Duodenal mucosa (tissue), 2 donors: ENCODE results near the gene SLC4A11.

Experiments used
- H3K27ac ChIP-seq: one replicate; pipeline ENCODE4 v1.7.0; 2013; ENCODE audit warnings: low read depth, low read length
- H3K27me3 ChIP-seq, 2 donors: one replicate each; pipeline ENCODE4 v1.7.0; 2013; ENCODE audit warnings: low read length in 2 of 2, control low read depth in 1 of 2; ENCODE audit not compliant: insufficient read depth in 2 of 2, control insufficient read depth in 1 of 2
- H3K36me3 ChIP-seq, 2 donors: one replicate each; pipeline ENCODE4 v1.7.0; 2013; ENCODE audit warnings: low read length in 2 of 2, control low read depth in 1 of 2; ENCODE audit not compliant: insufficient read depth in 2 of 2, control insufficient read depth in 1 of 2
- H3K4me1 ChIP-seq, 2 donors: one replicate each; pipeline ENCODE4 v1.7.0; 2013; ENCODE audit warnings: low read length in 2 of 2, control low read depth in 1 of 2; ENCODE audit not compliant: insufficient read depth in 2 of 2, control insufficient read depth in 1 of 2
- H3K4me3 ChIP-seq, 2 donors: one replicate each; pipeline ENCODE4 v1.7.0; 2013; ENCODE audit warnings: low read length in 2 of 2, low read depth in 1 of 2
- H3K9ac ChIP-seq, 2 donors: one replicate each; pipeline ENCODE4 v1.7.0; 2013; ENCODE audit warnings: low read length in 2 of 2, low read depth in 1 of 2
- H3K9me3 ChIP-seq, 2 donors: one replicate each; pipeline ENCODE4 v1.7.0; 2013; ENCODE audit warnings: low read length in 2 of 2, control low read depth in 1 of 2; ENCODE audit not compliant: control insufficient read depth in 1 of 2

The SLC4A11 gene

DNA sequence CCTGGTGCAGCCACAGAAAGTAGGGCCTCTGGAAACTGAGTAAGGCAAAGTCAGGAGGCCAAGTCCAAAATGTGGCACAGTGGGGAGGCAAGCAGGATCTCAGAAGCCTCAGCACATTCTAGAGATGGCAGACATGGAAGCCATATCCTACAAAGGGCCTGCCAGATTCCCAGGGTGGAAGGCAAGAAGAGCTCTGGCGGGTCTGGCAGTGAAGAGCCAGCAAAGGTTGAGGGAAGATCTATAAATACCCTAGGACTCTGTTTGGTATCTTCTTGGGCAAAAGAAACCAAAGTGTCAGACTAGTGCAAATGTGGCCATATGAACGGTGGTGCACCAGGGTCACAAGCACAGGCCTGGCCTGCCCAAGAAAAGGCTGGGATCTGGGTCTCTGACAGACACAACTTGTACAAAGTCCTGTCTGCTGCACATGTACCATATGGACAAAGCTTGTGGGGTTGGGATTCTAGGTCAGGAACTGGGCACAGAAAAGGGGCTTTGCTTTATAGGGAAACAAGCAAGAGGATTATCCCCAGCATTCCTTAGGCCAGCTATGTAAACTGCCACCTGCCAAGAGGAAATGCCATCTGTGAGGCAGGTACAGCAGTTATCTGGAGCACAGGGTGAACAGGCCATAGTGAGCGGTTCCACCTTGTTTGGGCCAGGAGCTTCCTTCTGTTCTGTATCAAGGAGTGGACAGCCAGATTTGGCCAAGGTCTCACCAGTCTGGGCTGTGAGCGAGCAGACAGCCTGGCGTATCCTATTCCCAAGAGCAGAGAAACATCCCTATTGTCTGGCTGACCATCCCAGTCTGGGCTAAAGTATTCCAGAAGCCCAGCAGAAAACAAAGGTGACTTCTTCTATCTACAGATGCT is 36.3 kb upstream of the SLC4A11 start:
- no peaks in the 10 kb centered on the region for H3K27me3 ChIP-seq
- H3K9me3 ChIP-seq: no peaks in the 10 kb centered on the region
- no peak overlapping the region for H3K9ac ChIP-seq
- H3K4me1 ChIP-seq: no peaks in the 10 kb centered on the region
- peaks cover 7 to 43% of the 10 kb centered on the region in 2 donors for H3K36me3 ChIP-seq
- no peak overlapping the region for H3K27ac ChIP-seq
- no peak overlapping the region for H3K4me3 ChIP-seq

DNA sequence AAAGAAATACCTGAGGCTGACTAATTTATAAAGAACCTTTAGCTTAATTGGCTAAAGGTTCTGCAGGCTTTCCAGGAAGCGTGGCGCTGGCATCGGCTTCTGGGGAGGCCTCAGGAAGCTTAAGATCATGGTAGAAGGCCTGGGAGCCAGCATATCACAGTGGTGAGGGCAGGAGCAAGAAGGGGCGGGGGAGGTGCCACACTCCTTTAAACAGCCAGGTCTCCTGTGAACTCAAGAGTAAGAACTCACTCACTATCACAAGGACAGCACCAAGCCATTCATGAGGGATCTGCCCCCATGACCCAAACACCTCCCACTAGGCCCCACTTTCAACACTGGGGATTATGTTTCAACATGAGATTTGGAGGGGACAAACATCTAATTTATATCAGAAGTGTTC is 34.4 kb upstream of the SLC4A11 start:
- Histone ChIP-seq H3K4me1 (no peaks in the 10 kb centered on the region), H3K27ac (no peak overlapping the region), H3K27me3 (no peaks in the 10 kb centered on the region), H3K36me3 (peaks cover 7 to 32% of the 10 kb centered on the region in 2 donors), H3K9ac (no peak overlapping the region), H3K9me3 (no peaks in the 10 kb centered on the region), H3K4me3 (no peak overlapping the region)

DNA sequence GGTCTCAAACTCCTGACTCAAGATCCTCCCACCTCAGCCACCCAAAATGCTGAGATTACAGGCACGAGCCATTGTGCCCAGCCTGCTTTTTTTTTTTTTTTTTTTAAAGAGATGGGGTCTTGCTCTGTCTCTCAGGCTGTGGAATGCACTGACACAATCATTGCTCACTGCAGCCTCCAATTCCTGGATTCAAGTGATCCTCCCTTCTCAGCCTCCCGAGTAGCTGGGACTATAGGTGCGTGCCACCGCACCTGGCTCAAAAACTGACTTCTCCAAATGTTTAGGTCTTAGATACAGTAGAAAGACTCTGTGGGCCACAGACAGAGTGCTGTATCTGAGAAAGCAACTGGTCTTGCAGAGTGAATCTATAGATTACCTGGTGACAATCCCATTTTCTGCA is 31.1 kb upstream of the SLC4A11 start:
- H3K36me3 ChIP-seq: peaks cover 1 to 18% of the 10 kb centered on the region in 2 donors
- H3K27ac ChIP-seq: no peak overlapping the region
- H3K4me1 ChIP-seq: no peaks in the 10 kb centered on the region
- H3K9me3 ChIP-seq: no peaks in the 10 kb centered on the region
- H3K9ac ChIP-seq: no peak overlapping the region
- no peak overlapping the region for H3K4me3 ChIP-seq
- H3K27me3 ChIP-seq: no peaks in the 10 kb centered on the region

DNA sequence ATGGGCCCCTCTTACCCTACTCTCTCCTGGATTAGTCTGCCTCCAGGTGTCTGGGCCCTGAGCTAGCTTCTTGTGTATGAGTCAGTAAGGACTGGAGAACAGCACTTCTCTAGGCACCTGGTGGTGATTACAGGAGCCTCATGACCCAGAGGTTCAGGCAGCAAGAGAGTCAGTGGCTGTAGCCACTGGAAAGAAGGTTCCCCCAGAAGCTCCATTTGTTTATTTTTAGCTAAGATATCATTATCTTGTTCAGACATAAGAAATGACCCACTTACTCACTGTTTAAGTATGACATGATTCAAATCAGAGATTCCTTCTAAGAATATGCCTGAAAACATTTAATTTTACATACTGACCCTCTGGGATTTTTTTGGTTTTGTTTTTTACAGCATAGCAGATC is 23.6 kb upstream of the SLC4A11 start:
- no peak overlapping the region for H3K4me3 ChIP-seq
- H3K4me1 ChIP-seq: no peaks in the 10 kb centered on the region
- no peak overlapping the region for H3K27ac ChIP-seq
- H3K9me3 ChIP-seq: no peaks in the 10 kb centered on the region
- H3K27me3 ChIP-seq: no peaks in the 10 kb centered on the region
- no peak overlapping the region for H3K9ac ChIP-seq
- H3K36me3 ChIP-seq: peaks cover 5 to 34% of the 10 kb centered on the region in 2 donors

DNA sequence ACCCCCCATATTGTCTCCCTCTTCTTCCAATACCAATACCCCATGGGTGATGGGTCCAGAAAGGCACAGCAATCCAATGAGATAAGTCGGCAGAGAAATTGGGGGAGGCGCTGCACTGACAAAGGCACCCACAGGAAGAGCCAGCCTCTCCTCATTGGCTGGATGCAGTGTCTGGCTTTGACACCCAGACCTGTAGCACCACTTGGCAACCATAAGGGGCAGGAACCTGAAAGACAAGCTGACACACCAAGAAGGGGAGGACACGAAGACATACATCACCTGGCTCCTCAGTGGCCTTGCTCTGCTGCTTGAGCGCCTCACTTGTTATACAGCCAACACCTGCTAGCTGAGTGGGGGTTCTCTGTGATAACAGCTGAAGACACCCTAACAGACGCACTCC is 19.4 kb upstream of the SLC4A11 start:
- H3K9me3 ChIP-seq: no peaks in the 10 kb centered on the region
- H3K9ac ChIP-seq: no peak overlapping the region
- H3K4me3 ChIP-seq: no peak overlapping the region
- no peak overlapping the region for H3K27ac ChIP-seq
- H3K36me3 ChIP-seq: peaks cover 15 to 41% of the 10 kb centered on the region in 2 donors
- H3K27me3 ChIP-seq: no peaks in the 10 kb centered on the region
- H3K4me1 ChIP-seq: no peaks in the 10 kb centered on the region

DNA sequence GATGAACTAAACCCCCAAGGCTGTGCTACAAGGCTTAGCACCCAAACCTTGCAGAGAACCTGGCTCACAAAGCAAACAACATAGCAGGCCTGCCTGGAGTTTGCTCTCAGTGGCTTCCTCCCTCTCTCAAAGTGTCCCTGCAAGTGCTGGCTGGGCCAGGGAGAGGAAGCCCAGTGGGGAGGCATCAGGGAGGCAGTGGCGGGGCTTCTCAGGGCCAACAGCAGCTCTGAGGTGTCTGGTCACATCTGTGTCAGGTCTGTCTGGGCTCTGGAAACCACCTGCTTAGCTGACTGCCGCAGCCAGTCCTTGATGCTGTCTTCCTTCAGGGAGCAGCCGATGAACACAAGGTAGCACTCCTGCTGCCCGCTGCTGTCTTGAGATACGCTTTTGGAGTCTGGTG is 16.7 kb upstream of the SLC4A11 start:
- Histone ChIP-seq H3K9ac (no peak overlapping the region), H3K27ac (no peak overlapping the region), H3K4me1 (no peaks in the 10 kb centered on the region), H3K9me3 (no peaks in the 10 kb centered on the region), H3K36me3 (peaks cover 20 to 48% of the 10 kb centered on the region in 2 donors), H3K4me3 (no peak overlapping the region), H3K27me3 (no peaks in the 10 kb centered on the region)

DNA sequence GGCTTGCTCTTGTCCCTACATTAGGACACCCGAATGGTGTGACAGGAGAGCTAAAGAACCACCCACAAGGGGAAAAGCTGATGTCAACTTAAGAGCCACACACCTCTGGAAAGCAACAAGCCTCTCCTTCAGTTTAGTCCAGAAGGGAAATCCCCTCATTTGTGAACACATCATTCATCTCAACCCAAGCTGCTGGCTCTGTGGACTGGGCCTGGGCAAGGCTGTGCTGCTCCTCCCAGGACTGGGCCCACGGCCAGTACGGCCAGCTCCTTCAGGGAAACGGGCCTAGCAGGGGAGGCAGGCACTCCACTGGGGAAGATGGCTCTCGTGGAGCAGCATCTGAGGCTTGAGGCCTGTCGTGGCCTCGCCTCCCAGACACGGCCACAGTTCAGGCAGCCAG is 12.8 kb upstream of the SLC4A11 start:
- no peak overlapping the region for H3K9ac ChIP-seq
- no peak overlapping the region for H3K4me3 ChIP-seq
- peaks cover 15 to 31% of the 10 kb centered on the region in 2 donors for H3K36me3 ChIP-seq
- H3K27me3 ChIP-seq: peaks cover 0 to 22% of the 10 kb centered on the region in 2 donors
- no peak overlapping the region for H3K27ac ChIP-seq
- H3K4me1 ChIP-seq: peaks cover 6 to 10% of the 10 kb centered on the region in 2 donors
- H3K9me3 ChIP-seq: no peaks in the 10 kb centered on the region

DNA sequence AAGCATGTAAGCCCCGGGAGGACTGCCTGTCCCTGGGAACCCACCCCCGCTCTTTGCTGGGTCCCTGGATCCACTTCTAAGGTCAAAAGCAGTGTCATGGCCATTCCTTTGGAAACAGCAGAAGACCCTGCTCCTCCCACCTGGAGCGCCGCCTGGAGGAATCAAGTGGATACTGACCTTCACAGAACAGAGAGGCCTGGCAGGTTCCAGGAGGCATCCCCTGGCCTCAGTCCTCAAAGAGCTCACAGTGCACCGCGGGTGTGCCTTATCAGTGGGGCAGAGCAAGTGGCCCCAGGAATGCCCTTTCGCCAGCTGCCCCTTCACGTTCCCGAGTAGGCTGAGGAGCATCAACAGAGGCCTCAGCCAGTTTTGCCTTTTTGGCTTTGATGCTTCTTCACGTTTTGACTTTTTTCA is 11.1 kb upstream of the SLC4A11 start:
- Histone ChIP-seq H3K36me3 (peaks cover 5 to 19% of the 10 kb centered on the region in 2 donors), H3K4me3 (no peak overlapping the region), H3K9me3 (no peaks in the 10 kb centered on the region), H3K27me3 (peaks cover 0 to 22% of the 10 kb centered on the region in 2 donors), H3K9ac (no peak overlapping the region), H3K27ac (no peak overlapping the region), H3K4me1 (peaks cover 6 to 10% of the 10 kb centered on the region in 2 donors)

DNA sequence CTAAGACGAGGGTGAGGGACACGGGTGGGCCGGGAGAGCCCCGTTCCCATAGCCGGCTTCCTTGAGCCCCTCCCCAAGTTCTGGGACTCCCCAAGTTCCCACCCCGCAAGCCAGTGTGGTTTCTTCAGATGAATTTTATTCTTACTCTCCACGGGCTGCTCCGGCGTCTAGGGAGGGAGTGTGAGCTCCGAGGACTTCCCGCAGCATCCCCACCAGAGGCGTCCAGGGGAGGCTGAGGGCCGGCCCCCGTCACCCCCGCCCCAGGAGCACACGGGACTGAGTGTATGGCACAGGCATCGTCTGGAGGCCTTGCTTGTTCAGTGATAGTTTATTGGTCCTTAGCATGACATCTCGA is 10.0 kb upstream of the SLC4A11 start:
- H3K9me3 ChIP-seq: no peaks in the 10 kb centered on the region
- peak overlapping the region; percentile 13 to 43 for H3K4me3 ChIP-seq
- no peak overlapping the region for H3K27ac ChIP-seq
- H3K36me3 ChIP-seq: peaks cover 5 to 12% of the 10 kb centered on the region in 2 donors
- H3K4me1 ChIP-seq: peaks cover 6 to 10% of the 10 kb centered on the region in 2 donors
- H3K27me3 ChIP-seq: peaks cover 0 to 22% of the 10 kb centered on the region in 2 donors
- H3K9ac ChIP-seq: no peak overlapping the region

DNA sequence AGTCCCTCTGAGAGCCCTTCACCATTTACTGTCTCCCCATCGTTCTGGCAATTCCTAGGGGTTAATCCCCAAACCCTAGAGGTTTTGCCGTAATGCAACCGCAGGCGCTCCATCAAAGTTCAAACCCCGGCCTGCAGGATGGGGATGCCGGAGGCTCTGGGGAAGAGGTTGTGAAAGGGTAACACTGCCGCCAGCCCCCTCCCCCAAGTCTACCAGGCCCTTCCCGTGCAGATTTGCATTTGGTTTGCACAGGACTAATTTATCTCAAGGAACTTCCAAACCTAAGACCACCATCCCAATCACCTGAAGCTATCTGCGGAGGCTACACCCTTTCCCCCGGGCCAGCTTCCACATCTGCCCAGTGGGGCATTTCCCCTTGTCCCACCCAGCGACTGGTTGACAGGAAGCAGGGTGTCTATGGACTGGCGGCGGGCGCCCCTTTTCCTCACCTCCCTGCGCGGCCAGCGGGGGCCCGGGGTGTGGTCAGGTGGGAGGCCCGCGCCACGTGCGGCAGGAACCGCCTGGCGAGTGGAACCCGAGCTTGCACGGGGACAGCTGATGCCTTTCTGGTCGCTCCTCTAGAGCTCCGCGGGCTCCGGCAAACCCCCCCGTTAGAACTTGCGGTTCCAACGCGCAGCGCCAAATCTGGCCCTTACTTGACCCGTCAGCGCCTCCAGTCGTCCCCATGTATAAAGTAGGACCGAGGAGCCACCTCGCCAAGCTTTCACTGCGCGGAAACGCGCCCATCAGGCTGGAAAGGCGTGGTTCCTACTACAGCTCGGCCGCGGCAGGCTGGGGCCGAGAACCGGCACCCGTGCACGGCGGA is 9.4 kb upstream of the SLC4A11 start:
- Histone ChIP-seq H3K9ac (no peak overlapping the region), H3K36me3 (peaks cover 5 to 12% of the 10 kb centered on the region in 2 donors), H3K27me3 (peaks cover 0 to 22% of the 10 kb centered on the region in 2 donors), H3K4me3 (peak overlapping the region; percentile 13 to 43), H3K4me1 (peaks cover 6 to 10% of the 10 kb centered on the region in 2 donors), H3K9me3 (no peaks in the 10 kb centered on the region), H3K27ac (no peak overlapping the region)
